SK-N-SH treated with all-trans-retinoic acid at 6 μM for 48 hours (cell line): ENCODE results near the gene SAMD4A.

ENCODE experiments used
- ATAC-seq: fragments of 200-7000 bp; cut with Tn5 transposase; 3 replicates; pipeline ENCODE4 v1.9.1; 2020; ENCODE audit warnings: mild to moderate bottlenecking, moderate library complexity
- ARNTL ChIP-seq: fragments of 450-650 bp; formaldehyde crosslinking; IDR thresholded peaks from 2 replicates; pipeline ENCODE4 v1.5.0; 2020; ENCODE audit warnings: low read depth, mild to moderate bottlenecking, moderate library complexity, borderline replicate concordance
- BACH2 ChIP-seq: fragments of 250-450 bp; sonication (Bioruptor Pico); IDR thresholded peaks from 2 replicates; pipeline ENCODE4 v1.9.0; 2021; ENCODE audit warnings: mild to moderate bottlenecking, borderline replicate concordance
- CSDC2 ChIP-seq: fragments of 250-450 bp; sonication (Bioruptor Pico); IDR thresholded peaks from 2 replicates; pipeline ENCODE4 v1.5.0; 2020; ENCODE audit warnings: mild to moderate bottlenecking, moderate library complexity
- ESRRG ChIP-seq: fragments of 250-450 bp; sonication (Bioruptor Pico); IDR thresholded peaks from 2 replicates; pipeline ENCODE4 v1.6.1; 2021; ENCODE audit warnings: mild to moderate bottlenecking
- GLIS3 ChIP-seq: fragments of 250-450 bp; sonication (Bioruptor Pico); IDR thresholded peaks from 2 replicates; pipeline ENCODE4 v1.5.0; 2020; ENCODE audit warnings: mild to moderate bottlenecking, moderate library complexity
- ISL1 ChIP-seq: fragments of 250-450 bp; sonication (Bioruptor Pico); IDR thresholded peaks from 2 replicates; pipeline ENCODE4 v2.1.2; 2022; ENCODE audit warnings: mild to moderate bottlenecking, moderate library complexity
- OSR1 ChIP-seq: fragments of 250-450 bp; sonication (Bioruptor Pico); IDR thresholded peaks from 2 replicates; pipeline ENCODE4 v1.8.0; 2022; ENCODE audit warnings: moderate library complexity, mild to moderate bottlenecking, inconsistent platforms
- PPARA ChIP-seq: fragments of 250-450 bp; sonication (Bioruptor Pico); IDR thresholded peaks from 2 replicates; pipeline ENCODE4 v1.5.0; 2020; ENCODE audit warnings: mild to moderate bottlenecking, borderline replicate concordance
- RARB ChIP-seq: fragments of 250-450 bp; sonication (Bioruptor Pico); IDR thresholded peaks from 2 replicates; pipeline ENCODE4 v1.8.0; 2021; ENCODE audit warnings: mild to moderate bottlenecking, moderate library complexity
- SNAI2 ChIP-seq: fragments of 250-450 bp; sonication (Bioruptor Pico); IDR thresholded peaks from 2 replicates; pipeline ENCODE4 v1.5.0; 2020; ENCODE audit warnings: mild to moderate bottlenecking, moderate library complexity
- TCF4 ChIP-seq: fragments of 250-450 bp; sonication (Bioruptor Pico); IDR thresholded peaks from 2 replicates; pipeline ENCODE4 v1.8.0; 2021; ENCODE audit warnings: mild to moderate bottlenecking, moderate library complexity, borderline replicate concordance
- TOX ChIP-seq: fragments of 250-450 bp; sonication (Bioruptor Pico); IDR thresholded peaks from 2 replicates; pipeline ENCODE4 v1.8.0; 2021; ENCODE audit warnings: mild to moderate bottlenecking, moderate library complexity, borderline replicate concordance
- ZC3H10 ChIP-seq: fragments of 250-450 bp; sonication (Bioruptor Pico); IDR thresholded peaks from 2 replicates; pipeline ENCODE4 v1.5.1; 2021; ENCODE audit warnings: mild to moderate bottlenecking, moderate library complexity
- ZFP3 ChIP-seq: fragments of 250-450 bp; sonication (Bioruptor Pico); IDR thresholded peaks from 2 replicates; pipeline ENCODE4 v1.5.0; 2020; ENCODE audit warnings: mild to moderate bottlenecking, moderate library complexity
- ZFP30 ChIP-seq: fragments of 450-650 bp; formaldehyde crosslinking; IDR thresholded peaks from 2 replicates; pipeline ENCODE4 v1.5.0; 2022; ENCODE audit warnings: mild to moderate bottlenecking, moderate library complexity
- ZNF565 ChIP-seq: fragments of 450-650 bp; formaldehyde crosslinking; conservative IDR thresholded peaks from 2 replicates; pipeline ENCODE4 v1.5.0; 2020; ENCODE audit warnings: low read depth, mild to moderate bottlenecking, moderate library complexity
- ZNF70 ChIP-seq: fragments of 450-650 bp; formaldehyde crosslinking; IDR thresholded peaks from 2 replicates; pipeline ENCODE4 v1.5.0; 2020; ENCODE audit warnings: mild to moderate bottlenecking, moderate library complexity
- ZNF8 ChIP-seq: fragments of 450-650 bp; formaldehyde crosslinking; IDR thresholded peaks from 2 replicates; pipeline ENCODE4 v1.5.0; 2020; ENCODE audit warnings: mild to moderate bottlenecking, moderate library complexity
- TF ChIP-seq, protein P1 (sequence below): fragments of 250-450 bp; sonication (Bioruptor Pico); IDR thresholded peaks from 2 replicates; pipeline ENCODE4 v1.8.0; 2020; ENCODE audit warnings: mild to moderate bottlenecking, moderate library complexity, borderline replicate concordance
- TF ChIP-seq, protein P2 (sequence below): fragments of 250-450 bp; sonication (Bioruptor Pico); IDR thresholded peaks from 2 replicates; pipeline ENCODE4 v1.5.1; 2021; ENCODE audit warnings: mild to moderate bottlenecking, moderate library complexity
- TF ChIP-seq, protein P3 (sequence below): fragments of 250-450 bp; sonication (Bioruptor Pico); IDR thresholded peaks from 2 replicates; pipeline ENCODE4 v1.5.1; 2020; ENCODE audit warnings: low read depth, mild to moderate bottlenecking, moderate library complexity
- TF ChIP-seq, protein P4 (sequence below): fragments of 250-450 bp; sonication (Bioruptor Pico); IDR thresholded peaks from 2 replicates; pipeline ENCODE4 v1.8.0; 2021; ENCODE audit warnings: low read depth, mild to moderate bottlenecking, moderate library complexity, borderline replicate concordance

The SAMD4A gene

DNA sequence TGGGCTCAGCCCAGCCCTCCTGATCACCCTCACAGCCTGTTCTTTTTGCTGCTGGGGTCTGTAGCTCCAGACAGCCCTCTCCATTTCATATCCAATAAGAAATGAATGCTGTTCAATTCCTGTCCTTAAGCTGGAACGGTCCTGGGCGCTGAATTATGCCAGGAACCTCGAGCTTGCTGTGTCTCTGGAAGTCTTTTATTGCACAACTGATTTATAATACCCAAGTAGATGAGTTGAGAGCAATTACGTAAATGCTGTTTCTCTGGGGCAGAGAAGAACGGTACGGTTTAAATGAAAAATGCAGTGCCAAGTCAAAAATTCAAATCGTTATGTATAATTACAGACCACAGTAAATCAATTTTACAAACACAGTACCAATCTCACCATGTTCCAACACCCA, 161.0 kb downstream of the SAMD4A start:
- ATAC-seq, result no peak
- TF ChIP-seq BACH2 (no peak), RARB (CRISPR knock-in tag) (no peak), ZNF565 (CRISPR knock-in tag) (no peak), CSDC2 (CRISPR knock-in tag) (no peak), ZFP3 (CRISPR knock-in tag) (no peak), SNAI2 (CRISPR knock-in tag) (no peak), ESRRG (CRISPR knock-in tag) (no peak), TOX (CRISPR knock-in tag) (no peak), ZNF70 (CRISPR knock-in tag) (no peak), ARNTL (CRISPR knock-in tag) (no peak), ZC3H10 (CRISPR knock-in tag) (no peak), GLIS3 (CRISPR knock-in tag) (no peak), PPARA (CRISPR knock-in tag) (no peak), OSR1 (CRISPR knock-in tag) (no peak), ISL1 (CRISPR knock-in tag) (no peak), TCF4 (CRISPR knock-in tag) (no peak)
- TF ChIP-seq, protein P1, sequence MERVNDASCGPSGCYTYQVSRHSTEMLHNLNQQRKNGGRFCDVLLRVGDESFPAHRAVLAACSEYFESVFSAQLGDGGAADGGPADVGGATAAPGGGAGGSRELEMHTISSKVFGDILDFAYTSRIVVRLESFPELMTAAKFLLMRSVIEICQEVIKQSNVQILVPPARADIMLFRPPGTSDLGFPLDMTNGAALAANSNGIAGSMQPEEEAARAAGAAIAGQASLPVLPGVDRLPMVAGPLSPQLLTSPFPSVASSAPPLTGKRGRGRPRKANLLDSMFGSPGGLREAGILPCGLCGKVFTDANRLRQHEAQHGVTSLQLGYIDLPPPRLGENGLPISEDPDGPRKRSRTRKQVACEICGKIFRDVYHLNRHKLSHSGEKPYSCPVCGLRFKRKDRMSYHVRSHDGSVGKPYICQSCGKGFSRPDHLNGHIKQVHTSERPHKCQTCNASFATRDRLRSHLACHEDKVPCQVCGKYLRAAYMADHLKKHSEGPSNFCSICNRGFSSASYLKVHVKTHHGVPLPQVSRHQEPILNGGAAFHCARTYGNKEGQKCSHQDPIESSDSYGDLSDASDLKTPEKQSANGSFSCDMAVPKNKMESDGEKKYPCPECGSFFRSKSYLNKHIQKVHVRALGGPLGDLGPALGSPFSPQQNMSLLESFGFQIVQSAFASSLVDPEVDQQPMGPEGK (CRISPR knock-in tag), result no peak
- TF ChIP-seq, protein P2, sequence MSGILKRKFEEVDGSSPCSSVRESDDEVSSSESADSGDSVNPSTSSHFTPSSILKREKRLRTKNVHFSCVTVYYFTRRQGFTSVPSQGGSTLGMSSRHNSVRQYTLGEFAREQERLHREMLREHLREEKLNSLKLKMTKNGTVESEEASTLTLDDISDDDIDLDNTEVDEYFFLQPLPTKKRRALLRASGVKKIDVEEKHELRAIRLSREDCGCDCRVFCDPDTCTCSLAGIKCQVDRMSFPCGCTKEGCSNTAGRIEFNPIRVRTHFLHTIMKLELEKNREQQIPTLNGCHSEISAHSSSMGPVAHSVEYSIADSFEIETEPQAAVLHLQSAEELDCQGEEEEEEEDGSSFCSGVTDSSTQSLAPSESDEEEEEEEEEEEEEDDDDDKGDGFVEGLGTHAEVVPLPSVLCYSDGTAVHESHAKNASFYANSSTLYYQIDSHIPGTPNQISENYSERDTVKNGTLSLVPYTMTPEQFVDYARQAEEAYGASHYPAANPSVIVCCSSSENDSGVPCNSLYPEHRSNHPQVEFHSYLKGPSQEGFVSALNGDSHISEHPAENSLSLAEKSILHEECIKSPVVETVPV (CRISPR knock-in tag), result no peak
- TF ChIP-seq, protein P3, sequence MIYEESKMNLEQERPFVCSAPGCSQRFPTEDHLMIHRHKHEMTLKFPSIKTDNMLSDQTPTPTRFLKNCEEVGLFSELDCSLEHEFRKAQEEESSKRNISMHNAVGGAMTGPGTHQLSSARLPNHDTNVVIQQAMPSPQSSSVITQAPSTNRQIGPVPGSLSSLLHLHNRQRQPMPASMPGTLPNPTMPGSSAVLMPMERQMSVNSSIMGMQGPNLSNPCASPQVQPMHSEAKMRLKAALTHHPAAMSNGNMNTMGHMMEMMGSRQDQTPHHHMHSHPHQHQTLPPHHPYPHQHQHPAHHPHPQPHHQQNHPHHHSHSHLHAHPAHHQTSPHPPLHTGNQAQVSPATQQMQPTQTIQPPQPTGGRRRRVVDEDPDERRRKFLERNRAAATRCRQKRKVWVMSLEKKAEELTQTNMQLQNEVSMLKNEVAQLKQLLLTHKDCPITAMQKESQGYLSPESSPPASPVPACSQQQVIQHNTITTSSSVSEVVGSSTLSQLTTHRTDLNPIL, result no peak

DNA sequence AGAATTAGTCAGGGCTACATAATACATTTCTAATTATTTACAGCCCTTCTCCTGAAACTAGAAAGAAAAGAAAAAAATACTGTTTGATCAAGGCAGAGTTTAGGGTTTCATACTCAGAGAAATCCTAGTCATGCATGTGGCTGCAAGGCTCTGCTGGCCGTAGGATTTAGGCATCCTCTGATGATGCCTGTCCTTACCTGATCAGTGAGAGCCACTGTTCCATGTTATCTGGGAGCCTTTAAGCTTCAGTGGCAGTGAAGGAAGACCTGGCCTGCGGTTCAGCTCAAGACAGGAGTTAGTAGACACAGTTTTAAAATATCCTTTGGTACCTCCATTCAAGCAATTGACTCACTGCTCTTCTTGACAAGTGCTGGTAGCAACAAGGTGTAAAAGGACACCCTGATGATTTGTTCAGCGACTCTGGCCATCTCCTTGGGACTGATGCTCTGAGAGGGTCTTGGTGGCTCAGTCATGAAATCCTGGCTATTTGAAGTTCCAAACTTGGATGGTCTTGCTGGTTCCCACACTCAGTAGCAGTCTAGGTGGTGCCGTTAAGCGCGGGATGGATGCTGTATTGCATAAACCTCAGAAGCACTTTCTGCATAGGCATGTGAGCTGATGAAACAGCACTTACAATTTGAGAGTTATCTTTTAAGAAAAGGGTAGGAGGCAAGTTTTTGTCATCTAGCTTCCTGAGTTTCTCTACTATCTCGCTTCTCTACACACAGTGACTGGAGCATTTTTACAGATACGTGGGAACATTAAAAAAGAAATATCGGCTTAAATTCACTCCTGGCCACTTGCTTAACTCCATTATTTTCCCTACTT, 162.0 kb downstream of the SAMD4A start:
- no peak for ATAC-seq
- TF ChIP-seq, protein P1 (CRISPR knock-in tag), result no peak
- TF ChIP-seq ZNF8 (CRISPR knock-in tag) (no peak), RARB (CRISPR knock-in tag) (no peak), CSDC2 (CRISPR knock-in tag) (no peak), ZNF70 (CRISPR knock-in tag) (no peak)
- TF ChIP-seq, protein P2 (CRISPR knock-in tag), result no peak
- TF ChIP-seq, all 23 proteins: peak for 0

DNA sequence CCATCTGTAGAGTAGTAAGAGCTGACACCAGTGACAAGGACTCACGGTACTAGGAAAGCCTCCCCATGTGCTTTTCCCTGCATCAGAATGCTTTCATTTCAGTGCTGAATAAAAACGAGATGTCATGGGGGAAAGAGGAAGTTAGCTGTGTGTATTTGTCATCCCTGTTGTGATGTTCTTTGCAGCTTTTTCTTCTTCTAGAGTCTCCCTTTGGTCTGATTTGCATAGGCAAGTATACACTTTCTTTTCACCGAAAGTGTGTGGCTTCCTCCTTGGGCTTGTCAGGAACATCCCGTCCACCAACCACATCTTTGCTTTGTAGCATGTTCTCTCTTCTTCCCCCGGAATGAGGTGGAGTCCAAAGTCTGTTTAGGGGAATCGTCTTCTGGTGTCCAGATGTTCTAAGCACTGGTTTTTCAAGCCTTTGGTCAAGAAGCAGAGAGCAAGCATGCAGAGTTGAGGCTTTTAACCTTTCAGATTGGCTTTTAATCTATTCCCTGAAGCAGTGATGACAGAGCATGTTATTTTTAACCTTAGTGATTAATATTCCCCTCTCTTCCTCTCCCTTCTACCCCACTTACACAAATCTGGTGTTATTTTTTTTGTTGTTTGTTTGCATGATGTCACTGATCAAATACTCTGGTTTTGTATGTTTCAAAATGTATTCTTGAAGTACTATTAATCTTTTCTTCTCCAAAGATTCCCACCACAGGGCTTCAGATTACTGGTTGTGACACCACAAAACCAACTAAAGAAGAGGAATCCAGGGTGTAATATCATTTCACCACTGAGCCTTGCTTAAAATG, 163.4 kb downstream of the SAMD4A start:
- TF ChIP-seq ZFP3 (CRISPR knock-in tag), result no peak
- no peak for TF ChIP-seq SNAI2 (CRISPR knock-in tag)
- no peak for TF ChIP-seq ISL1 (CRISPR knock-in tag)
- no peak for TF ChIP-seq PPARA (CRISPR knock-in tag)
- TF ChIP-seq ESRRG (CRISPR knock-in tag), result no peak
- TF ChIP-seq OSR1 (CRISPR knock-in tag), result no peak
- TF ChIP-seq, protein P1 (CRISPR knock-in tag), result no peak
- no peak for TF ChIP-seq ZFP30 (CRISPR knock-in tag)
- TF ChIP-seq CSDC2 (CRISPR knock-in tag), result no peak
- TF ChIP-seq GLIS3 (CRISPR knock-in tag), result no peak
- no peak for TF ChIP-seq TOX (CRISPR knock-in tag)
- no peak for TF ChIP-seq ZC3H10 (CRISPR knock-in tag)
- TF ChIP-seq, protein P4, sequence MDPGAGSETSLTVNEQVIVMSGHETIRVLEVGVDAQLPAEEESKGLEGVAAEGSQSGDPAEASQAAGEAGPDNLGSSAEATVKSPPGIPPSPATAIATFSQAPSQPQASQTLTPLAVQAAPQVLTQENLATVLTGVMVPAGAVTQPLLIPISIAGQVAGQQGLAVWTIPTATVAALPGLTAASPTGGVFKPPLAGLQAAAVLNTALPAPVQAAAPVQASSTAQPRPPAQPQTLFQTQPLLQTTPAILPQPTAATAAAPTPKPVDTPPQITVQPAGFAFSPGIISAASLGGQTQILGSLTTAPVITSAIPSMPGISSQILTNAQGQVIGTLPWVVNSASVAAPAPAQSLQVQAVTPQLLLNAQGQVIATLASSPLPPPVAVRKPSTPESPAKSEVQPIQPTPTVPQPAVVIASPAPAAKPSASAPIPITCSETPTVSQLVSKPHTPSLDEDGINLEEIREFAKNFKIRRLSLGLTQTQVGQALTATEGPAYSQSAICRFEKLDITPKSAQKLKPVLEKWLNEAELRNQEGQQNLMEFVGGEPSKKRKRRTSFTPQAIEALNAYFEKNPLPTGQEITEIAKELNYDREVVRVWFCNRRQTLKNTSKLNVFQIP (CRISPR knock-in tag), result no peak
- TF ChIP-seq ZNF70 (CRISPR knock-in tag), result no peak
- TF ChIP-seq ZNF8 (CRISPR knock-in tag), result no peak
- ATAC-seq, result peak; percentile 72
